Endothelial cell (in vitro differentiated cells): ENCODE measurements around the gene UMAD1. TPM values are rescaled to one million over a fixed set of nuclear protein-coding genes. Genes with fewer than 3 reads are reported as not detected.

Source experiments
- DNase-seq: peaks from one replicate; pipeline ENCODE4 v3.0.0; 2021; ENCODE audit warnings: low spot score
- H3K27ac Mint-ChIP-seq: one replicate; pipeline ENCODE4 v1.8.0; 2021; ENCODE audit warnings: mixed read lengths, inconsistent platforms; ENCODE audit not compliant: unreplicated experiment
- H3K27me3 Mint-ChIP-seq: one replicate; pipeline ENCODE4 v1.8.0; 2021; ENCODE audit warnings: mild to moderate bottlenecking, moderate library complexity, mixed read lengths, inconsistent platforms; ENCODE audit not compliant: unreplicated experiment
- H3K36me3 Mint-ChIP-seq: one replicate; pipeline ENCODE4 v1.8.0; 2021; ENCODE audit warnings: mild to moderate bottlenecking, low read depth, mixed read lengths, inconsistent platforms; ENCODE audit not compliant: unreplicated experiment
- H3K4me1 Mint-ChIP-seq: one replicate; pipeline ENCODE4 v1.8.0; 2021; ENCODE audit warnings: mild to moderate bottlenecking, mixed read lengths, inconsistent platforms; ENCODE audit not compliant: unreplicated experiment
- H3K4me3 Mint-ChIP-seq: one replicate; pipeline ENCODE4 v1.8.0; 2021; ENCODE audit warnings: mild to moderate bottlenecking, mixed read lengths, inconsistent platforms; ENCODE audit not compliant: unreplicated experiment
- H3K9me3 Mint-ChIP-seq: one replicate; pipeline ENCODE4 v1.8.0; 2021; ENCODE audit warnings: mixed read lengths, inconsistent platforms; ENCODE audit not compliant: unreplicated experiment
- total RNA-seq: library from RNA; stranded (reverse); fragmentation: NEBNext Ultra II Directional; extraction: Animal tissue kit (Norgen Biotek cat#: 25700); gene quantifications from one replicate; pipeline ENCODE4 v1.2.1, GENCODE V29; 2021; ENCODE audit not compliant: unreplicated experiment
- TF ChIP-seq, protein P1 (sequence below): fragments of 200-600 bp; sonication (generic); IDR thresholded peaks from one replicate; pipeline ENCODE4 v1.5.0; 2021; ENCODE audit warnings: antibody characterized with exemption; ENCODE audit not compliant: unreplicated experiment

UMAD1 gene
- total RNA-seq, 1 donor from 2014 or later = 5.7 TPM

DNA sequence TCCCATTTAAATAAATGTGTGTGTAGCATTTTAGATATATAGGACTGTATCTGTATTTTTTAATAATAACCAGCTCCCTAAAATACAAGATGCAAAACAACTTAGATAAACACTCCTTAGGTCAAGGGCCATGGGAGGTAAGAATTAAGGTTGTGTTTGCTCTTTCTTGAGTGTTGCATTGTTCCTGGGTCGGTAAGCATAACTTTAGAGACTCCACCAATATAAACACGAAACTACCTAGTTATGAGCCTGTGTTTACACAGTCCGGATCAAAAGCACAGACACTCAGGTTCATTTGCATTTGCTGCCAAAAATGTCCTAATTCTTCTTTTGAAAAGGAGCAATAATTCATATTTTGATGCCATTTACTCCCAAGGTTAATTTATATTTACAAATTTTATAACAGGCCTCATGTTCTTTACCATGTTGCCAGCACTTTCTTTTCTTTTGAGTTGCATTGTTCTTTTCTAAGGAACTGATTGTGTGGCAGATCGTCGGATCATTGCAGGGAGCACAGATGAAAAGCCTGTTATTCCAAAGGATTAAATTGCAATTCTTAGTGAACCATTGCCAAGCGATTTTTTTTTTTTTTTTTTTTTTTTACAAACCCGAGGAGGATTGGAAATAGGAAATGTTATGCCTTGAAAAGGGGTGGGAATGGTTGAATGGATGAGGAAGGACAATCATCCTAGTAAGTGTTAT is 282.3 kb downstream of the UMAD1 start:
- H3K4me1 Mint-ChIP-seq = no peaks in the 10 kb centered on the region
- no peaks in the 10 kb centered on the region for H3K27me3 Mint-ChIP-seq
- H3K9me3 Mint-ChIP-seq = no peaks in the 10 kb centered on the region
- no peak for DNase-seq
- TF ChIP-seq, protein P1, sequence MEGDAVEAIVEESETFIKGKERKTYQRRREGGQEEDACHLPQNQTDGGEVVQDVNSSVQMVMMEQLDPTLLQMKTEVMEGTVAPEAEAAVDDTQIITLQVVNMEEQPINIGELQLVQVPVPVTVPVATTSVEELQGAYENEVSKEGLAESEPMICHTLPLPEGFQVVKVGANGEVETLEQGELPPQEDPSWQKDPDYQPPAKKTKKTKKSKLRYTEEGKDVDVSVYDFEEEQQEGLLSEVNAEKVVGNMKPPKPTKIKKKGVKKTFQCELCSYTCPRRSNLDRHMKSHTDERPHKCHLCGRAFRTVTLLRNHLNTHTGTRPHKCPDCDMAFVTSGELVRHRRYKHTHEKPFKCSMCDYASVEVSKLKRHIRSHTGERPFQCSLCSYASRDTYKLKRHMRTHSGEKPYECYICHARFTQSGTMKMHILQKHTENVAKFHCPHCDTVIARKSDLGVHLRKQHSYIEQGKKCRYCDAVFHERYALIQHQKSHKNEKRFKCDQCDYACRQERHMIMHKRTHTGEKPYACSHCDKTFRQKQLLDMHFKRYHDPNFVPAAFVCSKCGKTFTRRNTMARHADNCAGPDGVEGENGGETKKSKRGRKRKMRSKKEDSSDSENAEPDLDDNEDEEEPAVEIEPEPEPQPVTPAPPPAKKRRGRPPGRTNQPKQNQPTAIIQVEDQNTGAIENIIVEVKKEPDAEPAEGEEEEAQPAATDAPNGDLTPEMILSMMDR = no peak
- no peak overlapping the region for H3K27ac Mint-ChIP-seq
- no peak overlapping the region for H3K4me3 Mint-ChIP-seq
- no peaks in the 10 kb centered on the region for H3K36me3 Mint-ChIP-seq

DNA sequence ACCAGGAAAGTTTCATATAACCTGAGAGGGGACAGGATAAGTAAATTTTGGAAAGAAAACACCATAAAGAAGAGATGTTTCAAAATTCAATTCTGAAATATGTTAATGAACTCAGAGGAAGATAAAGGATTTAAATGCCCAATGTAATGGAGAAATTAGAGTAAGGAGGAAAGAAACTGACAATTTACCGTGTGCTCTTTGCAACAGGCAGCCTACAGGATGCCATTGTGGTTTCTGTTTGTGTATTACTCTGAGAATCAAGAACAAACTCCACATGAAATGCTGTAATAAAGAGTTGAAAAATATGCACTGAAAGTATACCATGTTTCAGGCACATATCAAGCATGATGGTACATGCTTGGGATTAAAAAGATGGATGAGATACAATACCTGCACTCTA is 283.3 kb downstream of the UMAD1 start:
- no peaks in the 10 kb centered on the region for H3K4me1 Mint-ChIP-seq
- no peaks in the 10 kb centered on the region for H3K9me3 Mint-ChIP-seq
- no peaks in the 10 kb centered on the region for H3K27me3 Mint-ChIP-seq
- H3K36me3 Mint-ChIP-seq = no peaks in the 10 kb centered on the region
- no peak overlapping the region for H3K27ac Mint-ChIP-seq
- TF ChIP-seq, protein P1 = no peak
- H3K4me3 Mint-ChIP-seq = no peak overlapping the region
- no peak for DNase-seq

DNA sequence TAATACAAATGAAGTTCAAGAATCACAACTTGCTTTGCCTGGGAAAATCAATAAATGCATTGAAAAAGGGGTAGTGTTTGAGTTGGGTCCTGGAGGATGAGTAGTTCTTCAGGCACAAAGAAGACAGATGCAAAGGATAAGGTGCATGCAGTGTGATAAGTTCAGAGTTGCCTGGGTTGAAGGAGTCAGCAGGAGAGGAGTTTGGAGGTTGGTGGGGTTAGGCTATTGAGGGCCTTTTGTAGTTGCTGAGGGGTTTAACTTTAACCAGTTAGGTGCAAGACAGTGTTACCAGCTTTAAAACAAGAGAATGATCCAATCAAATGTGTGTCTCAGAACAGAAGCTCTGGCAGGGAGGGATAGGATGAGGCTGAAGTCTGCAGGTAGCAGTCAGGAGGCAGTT is 283.8 kb downstream of the UMAD1 start:
- TF ChIP-seq, protein P1 = no peak
- Mint-ChIP-seq H3K27ac (no peak overlapping the region), H3K9me3 (no peaks in the 10 kb centered on the region), H3K4me3 (no peak overlapping the region), H3K36me3 (no peaks in the 10 kb centered on the region), H3K4me1 (no peaks in the 10 kb centered on the region), H3K27me3 (no peaks in the 10 kb centered on the region)
- no peak for DNase-seq

Other genes with a start within 250 kb of the UMAD1 start
- gene COL28A1, start 104.9 kb upstream of the UMAD1 start, total RNA-seq = not detected
- gene MIOS, start 73.9 kb upstream of the UMAD1 start, total RNA-seq = 22.3 TPM
- 23.6 TPM for gene RPA3, start 77.9 kb downstream of the UMAD1 start, total RNA-seq